Measurements from ENCODE around the gene GPC6.

Gene GPC6

GRCh38 chr13:94140027-94140426 lies 913.4 kb downstream of the GPC6 start:
- H3K4me3 ChIP-seq (ENCODE audit: low read depth, low read length) = no peak overlapping the region
- TF ChIP-seq, protein P1, sequence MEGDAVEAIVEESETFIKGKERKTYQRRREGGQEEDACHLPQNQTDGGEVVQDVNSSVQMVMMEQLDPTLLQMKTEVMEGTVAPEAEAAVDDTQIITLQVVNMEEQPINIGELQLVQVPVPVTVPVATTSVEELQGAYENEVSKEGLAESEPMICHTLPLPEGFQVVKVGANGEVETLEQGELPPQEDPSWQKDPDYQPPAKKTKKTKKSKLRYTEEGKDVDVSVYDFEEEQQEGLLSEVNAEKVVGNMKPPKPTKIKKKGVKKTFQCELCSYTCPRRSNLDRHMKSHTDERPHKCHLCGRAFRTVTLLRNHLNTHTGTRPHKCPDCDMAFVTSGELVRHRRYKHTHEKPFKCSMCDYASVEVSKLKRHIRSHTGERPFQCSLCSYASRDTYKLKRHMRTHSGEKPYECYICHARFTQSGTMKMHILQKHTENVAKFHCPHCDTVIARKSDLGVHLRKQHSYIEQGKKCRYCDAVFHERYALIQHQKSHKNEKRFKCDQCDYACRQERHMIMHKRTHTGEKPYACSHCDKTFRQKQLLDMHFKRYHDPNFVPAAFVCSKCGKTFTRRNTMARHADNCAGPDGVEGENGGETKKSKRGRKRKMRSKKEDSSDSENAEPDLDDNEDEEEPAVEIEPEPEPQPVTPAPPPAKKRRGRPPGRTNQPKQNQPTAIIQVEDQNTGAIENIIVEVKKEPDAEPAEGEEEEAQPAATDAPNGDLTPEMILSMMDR (IDR thresholded peaks at IDR 0.05; ENCODE audit: borderline replicate concordance, insufficient read depth, low read depth, low read length) = no peak

DNA sequence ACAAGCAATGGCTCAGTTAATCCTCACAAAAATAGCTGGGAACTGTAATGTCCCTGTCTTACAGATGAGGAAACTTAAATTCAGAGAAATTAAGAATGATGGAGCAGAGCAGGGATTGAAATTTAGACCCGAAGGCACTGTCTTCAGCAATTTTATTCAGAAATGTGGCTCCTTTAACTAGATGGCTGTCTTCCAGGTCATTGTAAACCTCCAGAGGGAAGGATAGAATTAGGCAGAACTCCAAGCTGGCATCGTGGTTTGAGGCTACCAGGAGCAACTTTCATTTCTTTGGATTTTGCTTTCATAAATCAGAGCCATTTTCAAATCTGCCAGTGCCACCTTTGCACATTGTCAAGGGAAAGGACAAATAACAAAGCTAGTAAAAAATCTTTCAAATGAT lies 913.9 kb downstream of the GPC6 start:
- TF ChIP-seq, protein P1 (IDR thresholded peaks at IDR 0.05; ENCODE audit: borderline replicate concordance, insufficient read depth, low read depth, low read length) = no peak
- H3K4me3 ChIP-seq (ENCODE audit: low read depth, low read length) = no peak overlapping the region

GRCh38 chr13:94143624-94144350 lies 917.2 kb downstream of the GPC6 start:
- H3K4me3 ChIP-seq (ENCODE audit: low read depth, low read length) = no peak overlapping the region
- TF ChIP-seq, protein P1 (IDR thresholded peaks at IDR 0.05; ENCODE audit: borderline replicate concordance, insufficient read depth, low read depth, low read length) = no peak

DNA sequence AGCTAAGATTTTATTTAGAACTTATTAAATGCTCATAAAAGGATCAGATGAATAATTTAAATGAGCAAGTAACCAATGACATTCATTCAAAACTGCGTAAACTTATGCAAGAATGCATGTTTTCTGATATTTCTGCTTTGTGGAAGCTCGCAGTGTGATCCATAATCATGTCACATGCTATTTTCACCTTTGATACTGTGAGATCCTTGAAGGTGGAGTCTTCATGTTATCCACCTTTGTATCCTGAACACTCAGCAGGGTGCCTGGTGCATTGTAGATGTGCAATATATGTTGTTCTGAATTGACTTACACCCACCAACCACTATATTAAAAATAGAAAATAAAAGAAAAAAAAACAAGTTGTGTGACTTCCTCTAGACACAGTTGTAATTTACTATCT lies 919.4 kb downstream of the GPC6 start:
- H3K4me3 ChIP-seq (ENCODE audit: low read depth, low read length) = no peak overlapping the region
- TF ChIP-seq, protein P1 (IDR thresholded peaks at IDR 0.05; ENCODE audit: borderline replicate concordance, insufficient read depth, low read depth, low read length) = no peak

DNA sequence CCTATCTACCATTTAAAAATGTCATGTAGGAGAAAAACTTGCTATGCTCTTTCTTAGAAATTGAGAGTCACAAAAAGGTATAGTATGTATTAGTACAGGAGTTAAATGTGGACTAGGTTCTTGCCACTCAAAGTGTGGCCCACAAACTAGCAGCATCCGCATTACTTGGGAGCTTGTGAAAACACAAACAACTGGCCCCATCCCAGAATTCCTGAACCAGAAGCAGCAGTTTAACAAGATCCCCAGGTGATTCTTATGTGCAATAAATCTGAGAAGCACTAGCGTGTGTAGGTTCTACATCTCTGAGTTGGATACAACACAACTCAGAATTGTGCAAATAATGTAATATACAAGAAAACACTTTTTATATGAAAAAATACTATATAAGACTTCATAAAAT lies 927.0 kb downstream of the GPC6 start:
- TF ChIP-seq, protein P1 (IDR thresholded peaks at IDR 0.05; ENCODE audit: borderline replicate concordance, insufficient read depth, low read depth, low read length) = no peak
- no peak overlapping the region for H3K4me3 ChIP-seq (ENCODE audit: low read depth, low read length)

GRCh38 chr13:94154367-94154766 lies 927.8 kb downstream of the GPC6 start:
- TF ChIP-seq, protein P1 (IDR thresholded peaks at IDR 0.05; ENCODE audit: borderline replicate concordance, insufficient read depth, low read depth, low read length) = no peak
- H3K4me3 ChIP-seq (ENCODE audit: low read depth, low read length) = no peak overlapping the region

DNA sequence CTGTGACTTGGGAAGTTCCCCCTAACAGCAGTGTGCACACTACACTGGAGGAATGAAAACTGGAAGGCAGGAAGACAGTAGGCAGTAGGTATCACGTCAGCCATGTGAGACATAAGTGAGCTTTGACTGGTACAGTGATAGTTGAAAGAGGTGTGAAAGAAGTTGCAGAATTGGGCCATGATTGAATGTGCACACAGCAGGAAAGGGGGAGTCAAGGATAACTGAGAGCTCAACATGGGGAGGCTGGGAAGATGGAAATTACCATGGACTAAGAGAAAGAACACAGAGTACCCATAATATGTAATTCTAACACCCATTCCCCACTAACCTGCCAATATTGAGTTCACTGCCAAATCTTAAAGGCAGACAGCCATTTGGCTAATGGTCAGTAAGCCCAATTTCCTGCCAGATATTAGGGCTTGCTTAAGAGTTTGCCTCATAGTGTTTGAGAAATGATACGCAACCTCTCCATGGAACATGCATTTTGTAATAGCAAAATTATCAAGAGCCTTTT lies 931.2 kb downstream of the GPC6 start:
- H3K4me3 ChIP-seq (ENCODE audit: low read depth, low read length) = no peak overlapping the region
- TF ChIP-seq, protein P1 (IDR thresholded peaks at IDR 0.05; ENCODE audit: borderline replicate concordance, insufficient read depth, low read depth, low read length) = no peak

Measured in GM12875 (cell line).